Adrenal gland (tissue), 12 donors: ENCODE results near the gene TFCP2L1. TPM values are rescaled to one million over a fixed set of nuclear protein-coding genes. Genes with fewer than 3 reads are reported as not detected.

Source experiments
- DNase-seq, 7 donors: peaks; one replicate each; pipeline ENCODE4 v3.0.0-alpha.2; 2019 to 2020
- H3K27ac ChIP-seq, 5 donors: fragments of 200-600 bp; sonication (generic) in 4 of 5; 1 replicate in 3 of 5; 2 replicates in 2 of 5; pipeline versions ENCODE4 v1.5.1 to v1.8.0; 2016 to 2020; ENCODE audit warnings: mild to moderate bottlenecking in 1 of 5
- H3K27me3 ChIP-seq: fragments of 200-600 bp; 2 replicates; pipeline ENCODE4 v1.8.0; 2021
- H3K36me3 ChIP-seq, 2 donors: fragments of 200-600 bp; replicated peaks in 1 of 2; 1 replicate in 1 of 2; 2 replicates in 1 of 2; pipeline versions ENCODE4 v1.5.1 to v1.8.0; 2018 to 2022
- H3K4me1 ChIP-seq, 2 donors: fragments of 200-600 bp; replicated peaks in 1 of 2; 1 replicate in 1 of 2; 2 replicates in 1 of 2; pipeline versions ENCODE4 v1.5.1 to v1.8.0; 2018 to 2021
- H3K4me3 ChIP-seq, 4 donors: fragments of 200-600 bp; sonication (generic) in 3 of 4; one replicate each; pipeline ENCODE4 v1.5.1; 2016 to 2018
- H3K9me3 ChIP-seq, 3 donors: fragments of 200-600 bp; sonication (generic) in 1 of 3; replicated peaks in 1 of 3; 1 replicate in 2 of 3; 2 replicates in 1 of 3; pipeline versions ENCODE4 v1.5.1 to v1.8.0; 2016 to 2021
- CTCF ChIP-seq, 6 experiments: fragments of 450-650 bp in 4 of 6; fragments of 200-600 bp in 2 of 6; sonication (generic) in 1 of 6; IDR thresholded peaks; 1 replicate in 5 of 6; 2 replicates in 1 of 6; pipeline versions ENCODE4 v1.5.1 to v1.8.0; 2016 to 2021; ENCODE audit warnings: antibody characterized with exemption in 6 of 6, mild to moderate bottlenecking in 2 of 6, moderate library complexity in 1 of 6
- POLR2A ChIP-seq, 2 donors: fragments of 450-650 bp; IDR thresholded peaks; one replicate each; pipeline ENCODE4 v1.6.1; 2017; ENCODE audit warnings: antibody characterized with exemption in 2 of 2, mild to moderate bottlenecking in 2 of 2, moderate library complexity in 1 of 2
- WGBS, 4 donors: extraction: QIAGEN DNeasy Blood & Tissue Kit in 2 of 4; methylation state at CpG; one replicate each; pipeline versions ENCODE4 v1.1.5 to v1.1.7; 2013 to 2017; 5-methylcytosine and 5-hydroxymethylcytosine counted together
- intact Hi-C, 2 donors: fragments of 100-400 bp; cut with DNase I; formaldehyde crosslinking; loops; one replicate each; pipeline versions ENCODE4 v1.14.1 to v1.15.0; 2022 to 2023
- polyA plus RNA-seq, 3 donors: library from polyadenylated mRNA; stranded (reverse); fragments of 200-250 nt in 2 of 3; fragments of 350-450 nt in 1 of 3; fragmentation: Illumina TruSeq in 1 of 3; extraction: RNeasy Lipid Tissue Mini Kit (QIAGEN cat#74804) in 1 of 3; gene quantifications; one replicate each; pipeline ENCODE4 v1.2.3, GENCODE V29; 2013 to 2014
- total RNA-seq, 9 donors: library from RNA; depleted of rRNA in 4 of 9; stranded (reverse); fragments of >200 nt in 4 of 9; fragments of 120-200 nt in 1 of 9; fragmentation: NEBNext Ultra II Directional in 1 of 9; extraction: Animal tissue kit (Norgen Biotek cat#: 25700) in 1 of 9; gene quantifications; one replicate each; pipeline versions ENCODE4 v1.1.0 to v1.2.4, GENCODE V29; 2013 to 2023
- donor health status: healthy with polysubstance abuse.
- donor health status: Bipolar disorder and iron deficiency.
- donor health status: DM: yes; HTN: yes; CAD: no.
- donor health status: DM: no; HTN: no; CAD: no.
- donor health status: DM: no; HTN: no; CAD: no.
- donor health status: DM: yes; HTN: yes; CAD: no.

The TFCP2L1 gene
- total and polyA plus RNA-seq, 12 donors = 0.17 to 2.5 (median 0.87) TPM

DNA sequence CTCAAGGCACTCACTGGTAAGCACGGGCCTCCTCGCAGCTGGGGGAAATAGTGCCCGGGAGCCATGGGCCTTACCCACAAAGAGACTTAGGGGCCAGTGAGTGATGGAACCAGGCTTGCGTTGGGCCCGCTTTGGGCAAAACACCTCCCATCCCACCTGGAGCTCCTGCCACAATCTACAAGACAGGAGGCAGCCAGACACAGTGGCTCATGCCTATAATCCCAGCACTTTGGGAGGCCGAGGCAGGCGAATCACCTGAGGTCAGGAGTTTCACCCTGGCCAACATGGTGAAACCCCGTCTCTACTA is 88.2 kb downstream of the TFCP2L1 start:
- Histone ChIP-seq H3K36me3 (no peaks in the 10 kb centered on the region), H3K27ac (peak overlapping the region in 4 of 5 donors; percentile 32 to 98 (median 86)), H3K9me3 (no peaks in the 10 kb centered on the region), H3K4me3 (no peak overlapping the region), H3K27me3 (no peaks in the 10 kb centered on the region), H3K4me1 (peaks cover 5 to 10% of the 10 kb centered on the region in 2 donors)
- intact Hi-C loops = no loop called here
- 90 to 97% (median 96%) methylated on average over 2 to 8 of the region's 8 CpGs for WGBS, 4 donors
- TF ChIP-seq POLR2A (IDR thresholded peaks at IDR 0.05) = no peak
- no peak for TF ChIP-seq CTCF (IDR thresholded peaks at IDR 0.05)
- no peak for DNase-seq

- Histone ChIP-seq H3K4me1 (peaks cover 5 to 10% of the 10 kb centered on the region in 2 donors), H3K27ac (peak overlapping the region in 1 of 5 donors; percentile 98), H3K4me3 (no peak overlapping the region), H3K9me3 (no peaks in the 10 kb centered on the region), H3K36me3 (no peaks in the 10 kb centered on the region), H3K27me3 (no peaks in the 10 kb centered on the region)
- no peak for DNase-seq
- no peak for TF ChIP-seq CTCF (IDR thresholded peaks at IDR 0.05)
- intact Hi-C loops = no loop called here
- WGBS, 4 donors = 90 to 94% (median 91%) methylated on average over 10 to 19 of the region's 19 CpGs
These were observed 88.7 kb downstream of the TFCP2L1 start for GRCh38 chr2:121196132-121196848.

DNA sequence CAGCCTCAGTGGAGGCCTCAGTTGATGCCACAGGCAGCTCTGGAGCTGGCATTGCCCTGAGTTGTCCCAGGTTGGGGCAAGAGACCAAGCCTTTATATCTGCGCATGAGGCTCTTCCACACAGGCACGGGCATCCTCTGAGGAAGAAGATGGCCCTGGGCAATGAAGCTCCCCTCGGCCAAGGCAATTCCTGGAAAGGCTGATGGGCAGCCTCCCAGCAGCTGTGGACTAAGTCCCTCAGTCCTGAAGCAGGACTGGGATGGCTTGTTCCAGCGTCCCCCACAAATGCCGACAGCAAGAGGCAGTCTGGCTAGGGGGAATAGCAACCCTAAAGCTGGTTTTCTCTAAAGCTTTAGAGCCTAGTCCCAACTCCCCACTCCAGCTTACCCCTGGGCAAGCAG is 90.0 kb downstream of the TFCP2L1 start:
- WGBS, 4 donors = 73 to 96% (median 79%) methylated on average over 5 of the region's 5 CpGs

DNA sequence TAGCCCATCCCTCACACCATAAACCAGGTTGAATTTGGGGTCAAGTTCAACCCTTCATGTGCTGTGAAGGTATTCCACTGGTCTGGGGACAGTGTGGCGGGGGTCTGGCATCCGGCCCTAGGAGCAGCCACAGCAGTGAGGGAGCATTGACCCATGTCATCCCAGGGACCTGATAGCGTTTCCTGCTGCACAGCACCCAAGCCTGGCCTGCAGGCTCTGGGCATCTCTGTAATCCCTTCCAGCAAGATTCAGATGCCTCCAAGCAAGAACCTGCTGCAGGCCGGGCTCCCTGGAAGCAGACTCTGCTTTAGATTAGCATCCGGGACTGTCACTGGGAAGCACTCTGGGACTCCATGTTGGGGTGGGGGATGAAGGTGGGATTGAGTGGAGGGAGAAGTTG is 90.4 kb downstream of the TFCP2L1 start:
- Histone ChIP-seq H3K9me3 (no peaks in the 10 kb centered on the region), H3K27ac (no peak overlapping the region), H3K27me3 (no peaks in the 10 kb centered on the region), H3K4me1 (peaks cover 5 to 10% of the 10 kb centered on the region in 2 donors), H3K4me3 (no peak overlapping the region), H3K36me3 (no peaks in the 10 kb centered on the region)
- 91 to 98% (median 96%) methylated on average over 5 of the region's 5 CpGs for WGBS, 4 donors
- DNase-seq = no peak
- TF ChIP-seq POLR2A (IDR thresholded peaks at IDR 0.05) = no peak
- intact Hi-C loops = no loop called here

More for the DNA sequence above, 90.0 kb downstream of the TFCP2L1 start:
- DNase-seq = no peak
- Histone ChIP-seq H3K27me3 (no peaks in the 10 kb centered on the region), H3K4me1 (peaks cover 5 to 10% of the 10 kb centered on the region in 2 donors), H3K27ac (no peak overlapping the region), H3K36me3 (no peaks in the 10 kb centered on the region), H3K9me3 (no peaks in the 10 kb centered on the region), H3K4me3 (no peak overlapping the region)
- no peak for TF ChIP-seq CTCF (IDR thresholded peaks at IDR 0.05)
- no peak for TF ChIP-seq POLR2A (IDR thresholded peaks at IDR 0.05)
- intact Hi-C loops = no loop called here

DNA sequence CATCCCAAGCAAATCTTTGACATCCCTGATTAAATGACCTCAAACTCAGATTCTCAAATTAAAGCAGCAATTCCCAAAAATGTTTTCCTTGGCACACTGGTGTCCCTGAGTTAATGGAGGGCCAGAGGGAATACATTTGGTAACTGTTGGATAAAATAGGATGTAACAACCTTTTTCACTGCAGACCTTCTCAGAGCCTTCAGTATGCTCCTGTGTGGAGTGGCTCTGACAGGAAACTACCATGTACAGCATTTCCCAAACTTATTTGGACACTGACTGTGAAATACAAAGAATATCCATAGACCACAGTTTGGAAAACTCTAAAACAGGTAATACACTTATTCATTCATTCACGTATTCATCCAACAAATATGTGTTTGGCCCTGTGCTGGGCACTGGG is 91.8 kb downstream of the TFCP2L1 start:
- H3K4me1 ChIP-seq = peaks cover 5 to 10% of the 10 kb centered on the region in 2 donors
- H3K9me3 ChIP-seq = no peaks in the 10 kb centered on the region
- WGBS, 4 donors = 86 to 100% (median 93%) methylated on average over 1 of the region's 1 CpG
- TF ChIP-seq CTCF (IDR thresholded peaks at IDR 0.05) (no peak), POLR2A (IDR thresholded peaks at IDR 0.05) (no peak)
- H3K27ac ChIP-seq = no peak overlapping the region
- H3K36me3 ChIP-seq = no peaks in the 10 kb centered on the region
- no peaks in the 10 kb centered on the region for H3K27me3 ChIP-seq
- H3K4me3 ChIP-seq = no peak overlapping the region
- intact Hi-C loops = no loop called here
- DNase-seq = no peak
